PFSK-1 (cell line): ENCODE measurements around the gene KLF7.

Experiments used
- FOXP2 ChIP-seq: optimal IDR thresholded peaks from 2 replicates; pipeline ENCODE3; 2011; ENCODE audit warnings: borderline replicate concordance, control low read depth, inconsistent platforms; ENCODE audit not compliant: insufficient read depth; ENCODE audit errors: extremely low read length, extremely low read depth
- POLR2AphosphoS5 ChIP-seq: IDR thresholded peaks from 2 replicates; pipeline ENCODE4 v1.6.1; 2012; ENCODE audit warnings: low read depth, mild to moderate bottlenecking, control low read depth, low read length, moderate library complexity
- REST ChIP-seq, 2 experiments: IDR thresholded peaks; 2 replicates each; pipeline versions ENCODE4 v1.6.1 to v1.8.0; 2011 to 2012; ENCODE audit warnings: low read depth in 2 of 2, low read length in 2 of 2, control low read depth in 1 of 2, inconsistent platforms in 1 of 2, mild to moderate bottlenecking in 1 of 2, moderate library complexity in 1 of 2; ENCODE audit not compliant: insufficient read depth in 1 of 2
- SIN3A ChIP-seq: IDR thresholded peaks from 2 replicates; pipeline ENCODE4 v1.6.1; 2012; ENCODE audit warnings: mild to moderate bottlenecking, low read length, moderate library complexity, borderline replicate concordance; ENCODE audit not compliant: insufficient read depth
- TAF1 ChIP-seq: IDR thresholded peaks from 2 replicates; pipeline ENCODE4 v1.6.1; 2012; ENCODE audit warnings: low read length, control low read depth, borderline replicate concordance; ENCODE audit not compliant: insufficient read depth

KLF7 gene

GRCh38 chr2:207160115-207160514, 5.6 kb downstream of the KLF7 start:
- TF ChIP-seq SIN3A (no peak), REST (IDR thresholded peaks at IDR 0.05; ENCODE audit: insufficient read depth in 1 of 2, low read depth in 2 of 2, low read length in 2 of 2) (peak; percentile 41 to 89; a peak in 3 of 4 replicates)

- TF ChIP-seq SIN3A (no peak), TAF1 (no peak), POLR2AphosphoS5 (no peak), FOXP2 (no peak), REST (IDR thresholded peaks at IDR 0.05; ENCODE audit: insufficient read depth in 1 of 2, low read depth in 2 of 2, low read length in 2 of 2) (no peak)
Measured at GRCh38 chr2:207159002-207159401, 6.7 kb downstream of the KLF7 start.

GRCh38 chr2:207157731-207158130, 8.0 kb downstream of the KLF7 start:
- no peak for TF ChIP-seq REST (IDR thresholded peaks at IDR 0.05; ENCODE audit: insufficient read depth in 1 of 2, low read depth in 2 of 2, low read length in 2 of 2)
- no peak for TF ChIP-seq TAF1
- TF ChIP-seq POLR2AphosphoS5, result no peak
- no peak for TF ChIP-seq FOXP2
- TF ChIP-seq SIN3A, result no peak

GRCh38 chr2:207157162-207157481, 8.6 kb downstream of the KLF7 start:
- no peak for TF ChIP-seq REST (IDR thresholded peaks at IDR 0.05; ENCODE audit: insufficient read depth in 1 of 2, low read depth in 2 of 2, low read length in 2 of 2)
- TF ChIP-seq POLR2AphosphoS5, result no peak
- no peak for TF ChIP-seq FOXP2
- TF ChIP-seq SIN3A, result no peak
- no peak for TF ChIP-seq TAF1

GRCh38 chr2:207156451-207157161, 9.1 kb downstream of the KLF7 start:
- TF ChIP-seq FOXP2 (no peak), POLR2AphosphoS5 (no peak), REST (IDR thresholded peaks at IDR 0.05; ENCODE audit: insufficient read depth in 1 of 2, low read depth in 2 of 2, low read length in 2 of 2) (no peak), TAF1 (no peak), SIN3A (no peak)
